ENCODE results near the gene USF2. TPM values are rescaled to one million over a fixed set of nuclear protein-coding genes. Genes with fewer than 3 reads are reported as not detected.
"Not testable (repeated sequence)": the region's sequence is repeated elsewhere in the genome, so short reads cannot be mapped to it uniquely, and the experiment has no call there.

The USF2 gene
- 37.0 TPM for total RNA-seq

- peak; percentile 8 for DNase-seq
Measured at GRCh38 chr19:35268536-35269437, at the start of gene USF2. TSS of gene USF2 (plus strand) at chr19:35268962. CDS start at chr19:35269102, 140 bp downstream.

DNA sequence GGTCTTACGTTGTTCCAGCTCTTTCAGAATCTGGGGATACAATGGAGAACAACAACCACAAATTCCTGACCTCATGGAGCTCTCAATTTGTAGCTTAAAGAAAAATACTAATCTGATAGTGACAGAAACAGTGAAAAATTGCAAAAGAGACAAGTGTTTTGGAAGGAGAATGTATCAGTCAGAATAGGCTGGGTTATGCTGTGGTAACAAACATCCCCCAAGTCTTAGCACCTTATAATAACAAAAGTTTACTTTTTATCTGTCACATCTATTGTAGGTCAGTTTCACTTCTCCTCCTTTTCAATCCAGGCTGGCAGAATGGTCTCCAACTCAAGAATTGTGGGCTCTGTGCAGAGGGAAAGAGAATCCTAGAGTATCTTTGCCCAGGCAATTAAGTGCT is 49.8 kb upstream of the USF2 start:
- no peak for DNase-seq

- no peak for DNase-seq
Measured at GRCh38 chr19:35220315-35220921, 48.3 kb upstream of the USF2 start.

GRCh38 chr19:35220973-35221590 is 47.7 kb upstream of the USF2 start:
- DNase-seq: not testable (repeated sequence)

- DNase-seq: no peak
Measured at GRCh38 chr19:35222373-35223015, 46.3 kb upstream of the USF2 start.

DNA sequence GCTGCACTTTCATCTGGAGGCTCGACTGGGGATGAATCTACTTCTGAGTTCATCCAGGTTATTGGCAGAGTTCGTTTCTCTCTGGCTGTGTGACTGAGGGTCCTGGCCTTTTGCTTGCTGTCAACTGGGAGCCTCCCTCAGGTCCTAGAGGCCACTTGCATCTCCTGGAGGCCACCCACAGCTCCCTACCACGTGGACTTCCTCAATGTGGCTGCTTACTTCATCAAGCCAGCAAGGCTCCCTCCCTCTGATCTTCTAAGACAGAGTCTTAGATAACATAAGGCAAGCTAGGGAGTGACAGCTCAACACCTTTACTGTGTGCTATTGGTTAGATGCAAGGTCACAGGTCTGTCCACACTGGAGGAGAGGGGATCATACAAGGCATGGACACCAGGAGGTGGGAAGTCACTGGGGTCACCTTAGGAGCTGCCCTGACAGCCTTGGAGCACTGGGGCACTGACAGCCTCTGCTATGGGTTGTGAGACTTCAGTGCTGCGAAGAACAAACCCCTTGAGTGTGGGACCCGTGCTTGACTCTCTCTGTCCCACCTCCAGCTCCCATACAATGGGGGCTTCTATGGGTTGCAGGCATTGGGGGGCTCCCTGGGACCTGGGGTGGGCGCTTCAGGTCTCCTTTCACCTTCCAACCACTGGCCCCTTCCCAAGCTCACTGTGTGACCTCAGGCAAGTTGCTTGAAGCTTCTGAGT is 45.5 kb upstream of the USF2 start:
- DNase-seq: no peak

- peak; percentile 62 for DNase-seq
Measured at GRCh38 chr19:35223862-35224505, 44.8 kb upstream of the USF2 start.

- no peak for DNase-seq
Measured at GRCh38 chr19:35224681-35225571, 43.8 kb upstream of the USF2 start.

- no peak for DNase-seq
Measured at GRCh38 chr19:35225951-35226350, 42.8 kb upstream of the USF2 start.

DNA sequence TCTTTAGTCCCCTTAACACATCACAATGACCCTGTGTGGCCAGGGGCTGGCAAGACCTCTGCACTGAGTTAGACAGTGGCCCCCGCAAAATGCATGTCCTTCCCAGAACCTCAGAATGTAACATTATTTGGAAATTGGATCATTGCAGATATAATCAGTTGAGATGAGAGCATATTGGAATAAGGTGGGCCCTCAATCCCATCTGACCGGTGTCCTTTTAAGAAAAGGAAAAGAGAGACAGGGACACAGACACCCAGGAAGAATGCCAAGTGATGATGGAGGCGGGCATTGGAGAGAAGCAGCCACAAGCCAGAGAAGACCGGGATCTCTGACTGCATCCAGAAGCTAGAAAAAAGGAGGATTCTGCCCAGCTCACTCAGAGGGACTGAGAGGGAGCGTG is 42.0 kb upstream of the USF2 start:
- DNase-seq: no peak

DNA sequence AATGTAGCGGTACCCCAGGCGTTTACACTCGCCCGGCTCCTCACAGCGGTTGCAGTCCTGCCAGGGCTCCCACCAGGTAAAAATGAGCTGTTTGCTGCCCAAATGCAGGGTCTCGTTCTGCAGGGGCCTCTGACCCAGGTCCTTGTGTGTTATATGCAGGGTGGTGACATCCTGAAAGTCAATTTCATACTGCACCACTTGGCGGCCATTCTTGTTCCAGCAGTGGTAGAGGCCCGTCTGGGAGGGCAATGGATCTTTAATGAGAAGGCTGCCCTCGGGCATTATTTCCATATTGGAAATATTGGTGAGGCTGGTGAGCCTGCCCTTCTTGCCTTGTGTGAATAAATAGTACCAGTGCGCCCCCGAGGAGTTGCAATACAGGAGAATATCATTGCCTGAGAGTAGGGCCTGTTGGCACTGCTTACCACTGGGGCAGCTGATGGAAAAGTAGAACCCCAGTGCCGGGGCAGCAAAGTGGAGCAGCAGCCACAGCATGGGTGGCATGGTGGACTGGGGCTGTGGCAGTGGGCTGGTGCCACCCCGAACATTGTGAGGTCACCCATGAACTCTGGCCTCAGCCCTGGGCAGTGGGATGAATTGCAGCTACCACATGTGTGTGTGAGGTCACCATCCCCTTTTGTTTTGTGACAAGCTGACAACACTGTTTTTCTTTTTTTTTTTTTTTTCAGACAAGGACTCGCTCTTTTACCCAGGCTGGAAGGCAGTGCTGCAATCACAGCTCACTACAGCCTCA is 40.4 kb upstream of the USF2 start, which contains the start of gene FAM187B:
TSS of gene FAM187B (minus strand) at position 563 of the 754 bp plus-strand sequence. CDS start at position 504, 59 bp downstream.
- no peak for DNase-seq

DNA sequence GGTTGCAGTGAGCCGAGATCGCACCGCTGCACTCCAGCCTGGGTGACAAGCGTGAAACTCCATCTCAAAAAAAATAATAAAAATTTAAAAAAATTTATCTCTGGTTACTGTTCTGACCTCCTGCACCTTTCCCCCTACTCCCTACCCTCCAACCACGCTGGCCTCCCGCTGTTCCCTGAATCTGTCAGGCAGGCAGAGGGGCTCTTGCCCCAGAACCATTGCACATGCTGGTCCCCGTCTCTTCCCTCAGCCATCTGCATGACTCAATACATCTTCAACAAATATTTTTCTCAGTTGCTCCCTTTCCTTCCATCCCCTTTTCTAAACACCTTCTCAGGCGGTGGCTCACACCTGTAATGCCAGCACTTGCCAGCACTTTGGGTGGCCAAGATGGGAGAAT is 39.2 kb upstream of the USF2 start:
- DNase-seq: no peak

DNA sequence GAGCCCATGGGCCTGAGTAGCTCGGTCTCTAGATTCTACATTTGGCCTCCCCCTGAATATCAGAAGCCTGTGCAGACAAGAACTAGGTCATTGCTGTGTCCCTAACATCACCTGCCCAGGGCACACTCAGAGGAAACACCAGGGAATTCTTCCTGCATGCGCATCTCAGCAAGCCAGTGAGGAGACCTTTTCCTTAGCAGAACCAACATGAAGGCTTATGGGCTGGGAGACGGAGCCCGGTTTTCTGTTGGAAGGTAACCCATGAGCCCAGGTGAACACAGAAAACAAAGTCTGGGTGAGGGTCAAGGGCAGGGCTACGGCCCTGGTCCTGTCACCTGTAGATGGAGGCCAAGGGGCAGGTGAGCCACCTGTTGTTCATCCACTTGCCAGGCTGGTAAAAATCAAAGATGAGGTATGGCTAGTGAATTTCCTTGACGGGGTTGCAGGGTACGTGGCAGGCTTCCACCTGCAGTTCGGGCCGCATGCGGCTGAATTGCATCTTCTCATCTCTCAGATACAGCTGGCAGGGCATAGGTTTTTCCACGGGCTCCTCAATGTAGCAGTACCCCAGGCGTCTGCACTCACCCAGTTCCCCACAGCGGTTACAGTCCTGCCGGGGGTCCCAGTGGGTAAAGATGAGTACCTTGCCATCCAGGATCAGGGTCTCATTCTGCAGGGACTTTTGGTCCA is 36.7 kb upstream of the USF2 start:
- no peak for DNase-seq

GRCh38 chr19:35232912-35233311 is 35.9 kb upstream of the USF2 start:
- no peak for DNase-seq

GRCh38 chr19:35236638-35237400 is 31.9 kb upstream of the USF2 start:
- DNase-seq: no peak

GRCh38 chr19:35239597-35239996 is 29.2 kb upstream of the USF2 start:
- DNase-seq: not testable (repeated sequence)

GRCh38 chr19:35240327-35240726 is 28.4 kb upstream of the USF2 start:
- DNase-seq: no peak

DNA sequence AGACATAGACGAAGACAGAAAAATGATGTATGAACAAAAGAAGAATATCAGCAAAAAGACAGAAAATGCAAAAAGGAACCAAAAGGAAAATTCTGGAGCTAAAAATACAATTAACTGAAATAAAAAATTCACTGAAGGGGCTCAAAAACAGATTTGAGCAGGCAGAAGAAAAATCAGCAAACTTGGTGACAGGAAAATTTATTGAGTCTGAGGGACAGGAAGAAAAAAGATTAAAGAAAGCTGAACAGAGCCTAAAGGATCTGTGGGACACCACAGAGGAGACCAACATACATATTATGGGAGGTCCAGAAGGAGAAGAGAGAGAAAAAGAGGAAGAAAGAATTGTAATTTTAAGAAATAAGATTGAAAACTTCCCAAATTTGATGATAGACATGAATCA is 27.3 kb upstream of the USF2 start:
- no peak for DNase-seq

Measured in skin of body (tissue), 2 donors.